Thymus (tissue), 11 donors: ENCODE measurements around the gene KATNAL1. TPM values are rescaled to one million over a fixed set of nuclear protein-coding genes. Genes with fewer than 3 reads are reported as not detected.

Experiments used
- DNase-seq, 9 donors: peaks; one replicate each; pipeline ENCODE4 v3.0.0-alpha.2; 2013; ENCODE audit warnings: low spot score in 9 of 9, low read depth in 6 of 9, missing footprints in 1 of 9
- H3K27ac ChIP-seq, 2 donors: one replicate each; pipeline ENCODE4 v1.5.1; 2013; ENCODE audit warnings: control low read depth in 1 of 2, low read depth in 1 of 2, low read length in 1 of 2, mild to moderate bottlenecking in 1 of 2, moderate library complexity in 1 of 2
- H3K27me3 ChIP-seq, 2 donors: one replicate each; pipeline ENCODE4 v1.5.1; 2013; ENCODE audit warnings: low read length in 1 of 2; ENCODE audit not compliant: control insufficient read depth in 2 of 2, insufficient read depth in 1 of 2
- H3K36me3 ChIP-seq, 2 donors: one replicate each; pipeline ENCODE4 v1.5.1; 2013; ENCODE audit warnings: low read length in 1 of 2, mild to moderate bottlenecking in 1 of 2, moderate library complexity in 1 of 2; ENCODE audit not compliant: control insufficient read depth in 2 of 2, insufficient read depth in 2 of 2
- H3K4me1 ChIP-seq, 2 donors: one replicate each; pipeline ENCODE4 v1.5.1; 2013; ENCODE audit warnings: low read length in 2 of 2; ENCODE audit not compliant: control insufficient read depth in 2 of 2, insufficient read depth in 2 of 2
- H3K4me3 ChIP-seq, 2 donors: one replicate each; pipeline ENCODE4 v1.5.1; 2013; ENCODE audit warnings: low read length in 2 of 2, control low read depth in 1 of 2, mild to moderate bottlenecking in 1 of 2
- H3K9me3 ChIP-seq, 2 donors: one replicate each; pipeline ENCODE4 v1.5.1; 2013; ENCODE audit warnings: low read length in 1 of 2, mild to moderate bottlenecking in 1 of 2; ENCODE audit not compliant: control insufficient read depth in 2 of 2, insufficient read depth in 1 of 2
- WGBS: extraction: QIAGEN DNeasy Blood & Tissue Kit; methylation state at CpG from one replicate; pipeline ENCODE4 v1.1.7; 2013; 5-methylcytosine and 5-hydroxymethylcytosine counted together
- polyA plus RNA-seq: library from polyadenylated mRNA; stranded (reverse); fragments of 200-250 nt; gene quantifications from one replicate; pipeline ENCODE4 v1.2.3, GENCODE V29; 2013
- total RNA-seq: library from RNA; stranded (reverse); fragments of 120-200 nt; gene quantifications from one replicate; pipeline ENCODE4 v1.2.4, GENCODE V29; 2013
- donor health status: healthy.

Gene KATNAL1
- total and polyA plus RNA-seq, 2 donors: 4.6 to 12.4 TPM

GRCh38 chr13:30158774-30159445, 148.4 kb downstream of the KATNAL1 start:
- H3K27ac ChIP-seq: no peak overlapping the region
- H3K36me3 ChIP-seq: no peaks in the 10 kb centered on the region
- no peaks in the 10 kb centered on the region for H3K9me3 ChIP-seq
- H3K27me3 ChIP-seq: no peaks in the 10 kb centered on the region
- H3K4me1 ChIP-seq: peaks cover 0 to 3% of the 10 kb centered on the region in 2 donors
- 95% methylated on average over 8 of the region's 8 CpGs for WGBS
- DNase-seq: no peak
- H3K4me3 ChIP-seq: no peak overlapping the region

GRCh38 chr13:30157616-30157993, 149.7 kb downstream of the KATNAL1 start:
- H3K9me3 ChIP-seq: no peaks in the 10 kb centered on the region
- 95% methylated on average over 7 of the region's 7 CpGs for WGBS
- H3K36me3 ChIP-seq: no peaks in the 10 kb centered on the region
- no peak overlapping the region for H3K27ac ChIP-seq
- no peak for DNase-seq
- no peak overlapping the region for H3K4me3 ChIP-seq
- no peaks in the 10 kb centered on the region for H3K27me3 ChIP-seq
- peaks cover 0 to 3% of the 10 kb centered on the region in 2 donors for H3K4me1 ChIP-seq

GRCh38 chr13:30156826-30157615, 150.3 kb downstream of the KATNAL1 start:
- 97% methylated on average over 17 of the region's 17 CpGs for WGBS
- H3K27me3 ChIP-seq: no peaks in the 10 kb centered on the region
- H3K27ac ChIP-seq: no peak overlapping the region
- H3K4me1 ChIP-seq: peaks cover 0 to 4% of the 10 kb centered on the region in 2 donors
- H3K9me3 ChIP-seq: no peaks in the 10 kb centered on the region
- no peak overlapping the region for H3K4me3 ChIP-seq
- H3K36me3 ChIP-seq: no peaks in the 10 kb centered on the region
- DNase-seq: no peak

- H3K36me3 ChIP-seq: no peaks in the 10 kb centered on the region
- H3K27ac ChIP-seq: no peak overlapping the region
- WGBS: 77% methylated on average over 6 of the region's 6 CpGs
- peaks cover 0 to 12% of the 10 kb centered on the region in 2 donors for H3K4me1 ChIP-seq
- H3K27me3 ChIP-seq: no peaks in the 10 kb centered on the region
- no peak for DNase-seq
- no peaks in the 10 kb centered on the region for H3K9me3 ChIP-seq
- H3K4me3 ChIP-seq: no peak overlapping the region
Measured at GRCh38 chr13:30156270-30156669, 151.1 kb downstream of the KATNAL1 start.

- Histone ChIP-seq H3K4me3 (no peak overlapping the region), H3K9me3 (no peaks in the 10 kb centered on the region), H3K27ac (no peak overlapping the region), H3K27me3 (no peaks in the 10 kb centered on the region), H3K36me3 (no peaks in the 10 kb centered on the region), H3K4me1 (peaks cover 2 to 24% of the 10 kb centered on the region in 2 donors)
- WGBS: 96% methylated on average over 10 of the region's 10 CpGs
- no peak for DNase-seq
Measured at GRCh38 chr13:30154931-30155330, 152.4 kb downstream of the KATNAL1 start.

- DNase-seq: no peak
- no peaks in the 10 kb centered on the region for H3K27me3 ChIP-seq
- no peaks in the 10 kb centered on the region for H3K36me3 ChIP-seq
- no peak overlapping the region for H3K27ac ChIP-seq
- 96% methylated on average over 20 of the region's 20 CpGs for WGBS
- H3K4me3 ChIP-seq: no peak overlapping the region
- peaks cover 3 to 27% of the 10 kb centered on the region in 2 donors for H3K4me1 ChIP-seq
- H3K9me3 ChIP-seq: no peaks in the 10 kb centered on the region
Measured at GRCh38 chr13:30154531-30154930, 152.8 kb downstream of the KATNAL1 start.

- no peak overlapping the region for H3K4me3 ChIP-seq
- no peak for DNase-seq
- no peaks in the 10 kb centered on the region for H3K9me3 ChIP-seq
- no peaks in the 10 kb centered on the region for H3K27me3 ChIP-seq
- H3K27ac ChIP-seq: no peak overlapping the region
- WGBS: 92% methylated on average over 35 of the region's 35 CpGs
- peaks cover 7 to 34% of the 10 kb centered on the region in 2 donors for H3K4me1 ChIP-seq
- H3K36me3 ChIP-seq: no peaks in the 10 kb centered on the region
Measured at GRCh38 chr13:30153545-30154426, 153.6 kb downstream of the KATNAL1 start.
